PFSK-1 (cell line): Measurements from ENCODE around the gene HPCAL1.

Experiments
- POLR2AphosphoS5 ChIP-seq: IDR thresholded peaks from 2 replicates; pipeline ENCODE4 v1.6.1; 2012; ENCODE audit warnings: low read depth, mild to moderate bottlenecking, control low read depth, low read length, moderate library complexity
- REST ChIP-seq, 2 experiments: IDR thresholded peaks; 2 replicates each; pipeline versions ENCODE4 v1.6.1 to v1.8.0; 2011 to 2012; ENCODE audit warnings: low read depth in 2 of 2, low read length in 2 of 2, control low read depth in 1 of 2, inconsistent platforms in 1 of 2, mild to moderate bottlenecking in 1 of 2, moderate library complexity in 1 of 2; ENCODE audit not compliant: insufficient read depth in 1 of 2

- TF ChIP-seq POLR2AphosphoS5 (no peak), REST (IDR thresholded peaks at IDR 0.05; ENCODE audit: insufficient read depth in 1 of 2, low read depth in 2 of 2, low read length in 2 of 2) (no peak)
These were observed 164.7 kb downstream of the HPCAL1 start for GRCh38 chr2:10467401-10467800.
